Gastroesophageal sphincter (tissue), 4 donors: ENCODE measurements around the gene SLC15A3. TPM values are rescaled to one million over a fixed set of nuclear protein-coding genes. Genes with fewer than 3 reads are reported as not detected.

Experiments
- ATAC-seq: fragments of 150-250 bp; one replicate; pipeline ENCODE4 v1.9.1; 2016; ENCODE audit warnings: mild to moderate bottlenecking, moderate library complexity
- H3K27ac ChIP-seq, 4 donors: fragments of 200-600 bp; sonication (generic) in 3 of 4; 1 replicate in 3 of 4; 2 replicates in 1 of 4; pipeline ENCODE4 v1.5.1; 2016 to 2019
- H3K27me3 ChIP-seq: fragments of 200-600 bp; sonication (generic); one replicate; pipeline ENCODE4 v1.5.1; 2019
- H3K36me3 ChIP-seq, 2 donors: fragments of 200-600 bp; sonication (generic); one replicate each; pipeline ENCODE4 v1.5.1; 2019; ENCODE audit warnings: control low read depth in 1 of 2
- H3K4me1 ChIP-seq, 3 donors: fragments of 200-600 bp; sonication (generic); 1 replicate in 2 of 3; 2 replicates in 1 of 3; pipeline ENCODE4 v1.5.1; 2016 to 2019; ENCODE audit warnings: control low read depth in 2 of 3
- H3K4me3 ChIP-seq, 2 donors: fragments of 200-600 bp; sonication (generic); one replicate each; pipeline ENCODE4 v1.5.1; 2019; ENCODE audit warnings: mild to moderate bottlenecking in 1 of 2, moderate library complexity in 1 of 2
- H3K9me3 ChIP-seq, 3 donors: fragments of 200-600 bp; sonication (generic); one replicate each; pipeline ENCODE4 v1.5.1; 2017 to 2019; ENCODE audit warnings: control low read depth in 2 of 3
- EP300 ChIP-seq: sonication (generic); formaldehyde crosslinking; IDR thresholded peaks from one replicate; pipeline ENCODE4 v1.6.1; 2017; ENCODE audit warnings: antibody characterized with exemption, mild to moderate bottlenecking
- POLR2A ChIP-seq, 2 donors: fragments of 450-650 bp; IDR thresholded peaks; one replicate each; pipeline ENCODE4 v1.6.1; 2017; ENCODE audit warnings: antibody characterized with exemption in 2 of 2, mild to moderate bottlenecking in 2 of 2, moderate library complexity in 1 of 2
- POLR2AphosphoS5 ChIP-seq: sonication (generic); formaldehyde crosslinking; IDR thresholded peaks from one replicate; pipeline ENCODE4 v1.6.1; 2017; ENCODE audit warnings: antibody characterized with exemption
- WGBS, 2 donors: methylation state at CpG; one replicate each; pipeline ENCODE4 v1.1.5; 2018; ENCODE audit warnings: low coverage in 1 of 2; 5-methylcytosine and 5-hydroxymethylcytosine counted together
- total RNA-seq, 4 donors: library from RNA; depleted of rRNA; stranded (reverse); fragments of >200 nt; gene quantifications; one replicate each; pipeline ENCODE4 v1.1.0, GENCODE V29; 2016
- TF ChIP-seq, protein P1 (sequence below), 4 experiments: fragments of 200-600 bp in 2 of 4; fragments of 450-650 bp in 2 of 4; sonication (generic) in 1 of 4; IDR thresholded peaks; one replicate each; pipeline ENCODE4 v1.5.1; 2017 to 2019; ENCODE audit warnings: antibody characterized with exemption in 4 of 4, mild to moderate bottlenecking in 2 of 4, moderate library complexity in 2 of 4

The SLC15A3 gene
- total RNA-seq, 4 donors from 2014 or later, result 16.7 to 48.4 (median 19.5) TPM

DNA sequence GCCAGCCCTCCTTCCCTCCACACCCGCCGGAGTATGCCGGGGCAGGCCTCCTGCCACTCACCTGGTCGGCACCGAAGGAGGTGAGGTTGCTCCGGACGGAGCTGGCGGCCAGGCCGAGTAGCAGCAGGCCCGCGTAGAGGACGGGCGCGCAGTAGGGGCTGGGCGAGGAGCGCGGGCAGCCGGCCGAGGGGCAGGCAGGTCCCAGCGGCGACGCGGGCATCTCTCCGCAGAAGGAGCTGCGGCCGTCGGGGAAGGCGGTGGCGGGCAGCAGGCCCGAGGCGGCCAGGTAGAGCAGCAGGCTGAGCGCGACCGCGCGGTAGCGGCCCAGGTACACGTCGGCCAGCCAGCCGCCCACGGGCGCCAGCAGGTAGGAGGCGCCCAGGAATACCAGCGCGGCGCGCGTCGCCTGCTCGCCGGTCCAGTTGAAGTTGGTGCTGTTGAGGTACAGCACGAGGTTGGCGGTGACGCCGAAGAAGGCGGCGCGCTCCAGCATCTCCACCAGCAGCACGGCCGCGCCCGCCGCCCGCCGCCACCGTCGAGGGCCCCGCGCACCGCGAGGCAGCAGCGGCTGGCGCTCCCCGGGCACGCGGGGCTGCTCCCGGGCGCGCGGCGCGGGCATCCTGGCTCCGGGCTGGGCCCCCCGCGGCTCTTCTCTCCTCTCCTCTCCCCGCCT is 907 bp downstream of the SLC15A3 start:
- TF ChIP-seq EP300 (no peak), POLR2A (IDR thresholded peaks at IDR 0.05) (peak in 1 of 2 donors; percentile 14), POLR2AphosphoS5 (no peak)
- TF ChIP-seq, protein P1, sequence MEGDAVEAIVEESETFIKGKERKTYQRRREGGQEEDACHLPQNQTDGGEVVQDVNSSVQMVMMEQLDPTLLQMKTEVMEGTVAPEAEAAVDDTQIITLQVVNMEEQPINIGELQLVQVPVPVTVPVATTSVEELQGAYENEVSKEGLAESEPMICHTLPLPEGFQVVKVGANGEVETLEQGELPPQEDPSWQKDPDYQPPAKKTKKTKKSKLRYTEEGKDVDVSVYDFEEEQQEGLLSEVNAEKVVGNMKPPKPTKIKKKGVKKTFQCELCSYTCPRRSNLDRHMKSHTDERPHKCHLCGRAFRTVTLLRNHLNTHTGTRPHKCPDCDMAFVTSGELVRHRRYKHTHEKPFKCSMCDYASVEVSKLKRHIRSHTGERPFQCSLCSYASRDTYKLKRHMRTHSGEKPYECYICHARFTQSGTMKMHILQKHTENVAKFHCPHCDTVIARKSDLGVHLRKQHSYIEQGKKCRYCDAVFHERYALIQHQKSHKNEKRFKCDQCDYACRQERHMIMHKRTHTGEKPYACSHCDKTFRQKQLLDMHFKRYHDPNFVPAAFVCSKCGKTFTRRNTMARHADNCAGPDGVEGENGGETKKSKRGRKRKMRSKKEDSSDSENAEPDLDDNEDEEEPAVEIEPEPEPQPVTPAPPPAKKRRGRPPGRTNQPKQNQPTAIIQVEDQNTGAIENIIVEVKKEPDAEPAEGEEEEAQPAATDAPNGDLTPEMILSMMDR (IDR thresholded peaks at IDR 0.05), result peak in 1 of 4 experiments; percentile 4
- Histone ChIP-seq H3K27ac (peak overlapping the region in 3 of 4 donors; percentile 81 to 88 (median 83)), H3K36me3 (peaks cover 0 to 8% of the 10 kb centered on the region in 2 donors), H3K27me3 (no peaks in the 10 kb centered on the region), H3K9me3 (no peaks in the 10 kb centered on the region), H3K4me1 (peaks cover 0 to 57% (median 12%) of the 10 kb centered on the region in 3 donors), H3K4me3 (peak overlapping the region; percentile 53 to 68)
- WGBS, 2 donors, result 13 to 22% methylated on average over 11 to 15 of the region's 86 CpGs
- ATAC-seq, result peak; percentile 23

DNA sequence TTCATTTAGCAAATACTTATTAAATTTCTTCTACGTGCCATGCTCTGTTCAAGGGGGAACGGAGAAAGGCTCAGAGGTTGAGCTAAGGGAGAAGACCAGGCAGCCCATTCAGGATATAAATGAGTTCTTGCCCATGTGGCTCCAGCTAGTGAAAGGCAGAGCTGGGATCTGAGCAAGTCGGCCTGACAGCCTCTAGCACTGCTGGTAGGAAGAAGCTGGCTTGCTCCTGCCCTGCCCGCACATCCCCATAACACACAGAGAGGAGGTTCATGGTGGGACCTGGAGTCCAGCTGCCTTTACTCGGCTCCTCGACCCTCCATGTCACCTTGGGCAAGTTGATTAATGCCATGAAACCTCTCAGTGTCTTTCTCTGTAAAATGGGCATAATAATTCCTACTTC is 2.0 kb downstream of the SLC15A3 start:
- WGBS, 2 donors, result 77 to 90% methylated on average over 3 to 6 of the region's 6 CpGs
- Histone ChIP-seq H3K4me1 (peaks cover 0 to 57% (median 12%) of the 10 kb centered on the region in 3 donors), H3K9me3 (no peaks in the 10 kb centered on the region), H3K27ac (peak overlapping the region in 2 of 4 donors; percentile 20 to 88), H3K36me3 (peaks cover 0 to 18% of the 10 kb centered on the region in 2 donors), H3K4me3 (peak overlapping the region; percentile 53 to 68), H3K27me3 (no peaks in the 10 kb centered on the region)
- no peak for ATAC-seq
- TF ChIP-seq POLR2AphosphoS5, result no peak
- TF ChIP-seq, protein P1 (IDR thresholded peaks at IDR 0.05), result no peak
- TF ChIP-seq EP300, result no peak
- TF ChIP-seq POLR2A (IDR thresholded peaks at IDR 0.05), result no peak

DNA sequence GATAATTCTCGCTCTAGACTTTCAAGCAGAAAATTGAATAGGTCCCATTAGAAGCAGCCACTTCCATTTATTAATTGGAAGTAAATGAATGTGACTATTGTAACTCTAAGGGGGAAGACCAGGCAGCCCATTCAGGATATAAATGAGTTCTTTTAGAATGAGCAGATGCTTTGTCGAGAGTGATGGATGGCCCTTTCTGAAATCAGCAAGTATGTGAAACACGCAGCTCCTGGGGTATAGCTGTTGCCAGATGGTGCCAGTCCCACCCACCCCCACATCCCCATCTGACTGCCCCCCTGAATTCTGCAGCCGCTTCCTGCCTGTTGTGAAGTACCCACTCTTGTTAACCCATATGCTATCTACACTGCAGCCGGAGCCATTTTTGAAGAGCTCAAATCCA is 3.7 kb downstream of the SLC15A3 start:
- WGBS, 2 donors, result 67 to 81% methylated on average over 3 to 4 of the region's 5 CpGs
- H3K36me3 ChIP-seq, result peaks cover 0 to 32% of the 10 kb centered on the region in 2 donors
- H3K27me3 ChIP-seq, result no peaks in the 10 kb centered on the region
- no peak overlapping the region for H3K4me3 ChIP-seq
- ATAC-seq, result no peak
- H3K9me3 ChIP-seq, result no peaks in the 10 kb centered on the region
- H3K4me1 ChIP-seq, result peaks cover 0 to 57% (median 12%) of the 10 kb centered on the region in 3 donors
- H3K27ac ChIP-seq, result peak overlapping the region in 2 of 4 donors; percentile 49 to 67
- TF ChIP-seq, protein P1 (IDR thresholded peaks at IDR 0.05), result no peak
- TF ChIP-seq EP300, result no peak
- no peak for TF ChIP-seq POLR2A (IDR thresholded peaks at IDR 0.05)
- TF ChIP-seq POLR2AphosphoS5, result no peak

DNA sequence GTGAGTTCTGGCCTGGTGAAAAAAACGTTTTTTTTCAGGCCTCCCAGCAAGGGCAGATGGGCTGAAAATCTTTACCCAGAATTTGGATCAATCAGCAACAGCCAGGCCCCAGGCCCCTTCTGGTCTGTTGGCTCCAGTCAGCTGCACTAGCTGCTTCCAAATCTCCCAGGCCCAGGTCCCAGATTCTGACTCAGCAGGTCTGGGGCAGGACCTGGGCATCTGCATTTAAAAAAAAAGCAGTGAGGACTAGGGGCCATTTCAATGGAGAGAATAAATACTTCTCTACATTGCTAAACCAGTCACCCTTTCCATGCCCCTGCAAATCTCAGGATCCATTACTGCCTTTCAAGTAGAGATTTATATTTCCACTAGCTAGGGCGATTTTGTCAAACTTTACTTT is 4.3 kb downstream of the SLC15A3 start:
- WGBS, 2 donors, result 44 to 89% methylated on average over 1 to 2 of the region's 2 CpGs
- H3K4me3 ChIP-seq, result no peak overlapping the region
- H3K4me1 ChIP-seq, result peaks cover 0 to 52% (median 12%) of the 10 kb centered on the region in 3 donors
- H3K27me3 ChIP-seq, result no peaks in the 10 kb centered on the region
- no peaks in the 10 kb centered on the region for H3K9me3 ChIP-seq
- H3K27ac ChIP-seq, result peak overlapping the region in 1 of 4 donors; percentile 12
- no peak for ATAC-seq
- TF ChIP-seq POLR2AphosphoS5, result no peak
- TF ChIP-seq, protein P1 (IDR thresholded peaks at IDR 0.05), result no peak
- no peak for TF ChIP-seq POLR2A (IDR thresholded peaks at IDR 0.05)
- TF ChIP-seq EP300, result no peak
- peaks cover 0 to 38% of the 10 kb centered on the region in 2 donors for H3K36me3 ChIP-seq
